Upper lobe of left lung (tissue), 4 donors: ENCODE measurements around the gene FRMD3.

Source experiments
- EP300 ChIP-seq, 4 donors: sonication (generic); formaldehyde crosslinking; IDR thresholded peaks; one replicate each; pipeline ENCODE4 v1.5.1; 2017; ENCODE audit warnings: antibody characterized with exemption in 4 of 4, control low read depth in 2 of 4
- POLR2AphosphoS5 ChIP-seq, 2 donors: sonication (generic); formaldehyde crosslinking; IDR thresholded peaks; one replicate each; pipeline ENCODE4 v1.5.1; 2017; ENCODE audit warnings: antibody characterized with exemption in 2 of 2
- TF ChIP-seq, protein P1 (sequence below), 6 experiments: fragments of 450-650 bp in 4 of 6; fragments of 200-600 bp in 2 of 6; sonication (generic) in 2 of 6; IDR thresholded peaks; one replicate each; pipeline ENCODE4 v1.5.1; 2016 to 2019; ENCODE audit warnings: antibody characterized with exemption in 6 of 6

DNA sequence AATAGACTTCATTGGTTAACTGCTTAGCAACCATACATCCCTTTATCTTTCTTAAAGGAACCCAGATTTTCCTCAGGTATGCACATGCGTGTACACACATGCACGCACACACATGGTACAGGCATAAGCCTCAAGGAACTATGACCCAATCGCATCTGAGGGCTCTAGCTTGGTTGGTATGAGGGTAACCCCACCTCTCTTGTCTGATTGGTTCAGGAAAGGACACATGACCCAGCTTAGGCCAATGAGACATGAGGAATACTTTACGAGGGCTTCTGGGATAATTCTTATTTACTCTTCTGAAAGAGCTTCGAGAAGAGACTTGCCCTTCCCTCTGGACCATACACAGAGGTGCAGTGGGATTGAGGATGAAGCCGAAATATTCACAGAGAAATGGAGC lies 141.9 kb downstream of the FRMD3 start:
- TF ChIP-seq POLR2AphosphoS5 (IDR thresholded peaks at IDR 0.05), result no peak
- TF ChIP-seq, protein P1, sequence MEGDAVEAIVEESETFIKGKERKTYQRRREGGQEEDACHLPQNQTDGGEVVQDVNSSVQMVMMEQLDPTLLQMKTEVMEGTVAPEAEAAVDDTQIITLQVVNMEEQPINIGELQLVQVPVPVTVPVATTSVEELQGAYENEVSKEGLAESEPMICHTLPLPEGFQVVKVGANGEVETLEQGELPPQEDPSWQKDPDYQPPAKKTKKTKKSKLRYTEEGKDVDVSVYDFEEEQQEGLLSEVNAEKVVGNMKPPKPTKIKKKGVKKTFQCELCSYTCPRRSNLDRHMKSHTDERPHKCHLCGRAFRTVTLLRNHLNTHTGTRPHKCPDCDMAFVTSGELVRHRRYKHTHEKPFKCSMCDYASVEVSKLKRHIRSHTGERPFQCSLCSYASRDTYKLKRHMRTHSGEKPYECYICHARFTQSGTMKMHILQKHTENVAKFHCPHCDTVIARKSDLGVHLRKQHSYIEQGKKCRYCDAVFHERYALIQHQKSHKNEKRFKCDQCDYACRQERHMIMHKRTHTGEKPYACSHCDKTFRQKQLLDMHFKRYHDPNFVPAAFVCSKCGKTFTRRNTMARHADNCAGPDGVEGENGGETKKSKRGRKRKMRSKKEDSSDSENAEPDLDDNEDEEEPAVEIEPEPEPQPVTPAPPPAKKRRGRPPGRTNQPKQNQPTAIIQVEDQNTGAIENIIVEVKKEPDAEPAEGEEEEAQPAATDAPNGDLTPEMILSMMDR (IDR thresholded peaks at IDR 0.05), result no peak
- no peak for TF ChIP-seq EP300 (IDR thresholded peaks at IDR 0.05)
